Activated CD8-positive, alpha-beta memory T cell treated with anti-CD3 and anti-CD28 coated beads, Interleukin-2, amount 10 ng/mL, durations not matched to agents 7 days and 5 days (primary cell): Measurements from ENCODE around the gene SMO. TPM values are rescaled to one million over a fixed set of nuclear protein-coding genes. Genes with fewer than 3 reads are reported as not detected.
"Not testable (repeated sequence)": the region's sequence is repeated elsewhere in the genome, so short reads cannot be mapped to it uniquely, and the experiment has no call there.

Experiments used
- ATAC-seq: fragments of 150-1000 bp; cut with Tn5 transposase; one replicate; pipeline ENCODE4 v1.10.0; 2021; ENCODE audit warnings: moderate library complexity
- CTCF ChIA-PET: fragments of 350-600 bp; sonication (Branson Sonifier 250); formaldehyde crosslinking; loops from one replicate; lab custom pipeline; 2021; ENCODE audit warnings: antibody characterized with exemption; lab: Charles Lee
- DNase-seq: peaks from one replicate; pipeline ENCODE4 v3.0.0-alpha.2; 2020
- H3K27ac Mint-ChIP-seq: one replicate; pipeline ENCODE4 v1.8.0; 2021; ENCODE audit warnings: mild to moderate bottlenecking, mixed read lengths
- H3K27me3 Mint-ChIP-seq: one replicate; pipeline ENCODE4 v1.8.0; 2021; ENCODE audit warnings: mixed read lengths
- H3K36me3 Mint-ChIP-seq: one replicate; pipeline ENCODE4 v1.8.0; 2021; ENCODE audit warnings: mild to moderate bottlenecking, mixed read lengths
- H3K4me1 Mint-ChIP-seq: one replicate; pipeline ENCODE4 v1.8.0; 2021; ENCODE audit warnings: mixed read lengths
- H3K4me3 Mint-ChIP-seq: one replicate; pipeline ENCODE4 v1.8.0; 2021; ENCODE audit warnings: mild to moderate bottlenecking, moderate library complexity, mixed read lengths
- H3K9me3 Mint-ChIP-seq: one replicate; pipeline ENCODE4 v1.8.0; 2022; ENCODE audit warnings: low read depth, mixed read lengths
- total RNA-seq, 2 experiments: library from RNA; stranded (reverse); gene quantifications; one replicate each; pipeline ENCODE4 v1.2.3, GENCODE V29; 2021

The SMO gene
- total RNA-seq, 2 experiments from 2014 or later, result 0.07 TPM; not detected in 1

DNA sequence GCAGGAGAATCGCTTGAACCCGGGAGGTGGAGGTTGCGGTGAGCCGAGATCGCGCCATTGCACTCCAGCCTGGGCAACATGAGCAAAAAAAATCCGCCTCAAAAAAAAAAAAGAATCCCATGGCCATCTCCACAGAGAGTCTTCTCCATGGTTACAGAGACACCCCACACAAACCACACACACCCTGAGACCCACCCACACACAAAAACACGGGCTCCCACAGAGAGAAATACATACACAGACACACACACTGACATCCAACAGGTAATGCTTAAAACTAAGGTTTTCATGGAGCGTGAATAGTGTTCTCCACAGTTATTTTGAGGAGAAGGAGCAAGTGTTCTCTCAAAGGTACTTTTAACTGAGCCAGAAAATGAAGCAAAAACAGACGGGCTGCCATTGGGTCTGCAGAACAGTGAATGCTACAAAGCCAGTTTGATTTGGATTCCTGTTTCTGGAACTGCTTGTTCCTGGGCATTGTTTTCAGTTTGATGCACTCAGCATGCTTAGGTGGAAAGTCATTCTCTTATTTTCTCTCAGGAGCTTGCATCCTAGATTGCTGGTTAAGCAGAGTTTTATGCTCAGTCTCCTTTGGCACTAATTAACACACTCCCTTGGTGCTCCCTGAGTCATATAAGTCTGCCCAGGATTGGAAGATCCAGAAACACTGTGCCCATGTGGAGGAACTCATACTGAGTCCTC is 51.8 kb downstream of the SMO start:
- Mint-ChIP-seq H3K36me3 (peaks cover 4% of the 10 kb centered on the region), H3K4me3 (no peak overlapping the region), H3K27me3 (no peaks in the 10 kb centered on the region), H3K27ac (no peak overlapping the region), H3K9me3 (no peaks in the 10 kb centered on the region), H3K4me1 (no peaks in the 10 kb centered on the region)
- no peak for ATAC-seq
- no peak for DNase-seq
- CTCF ChIA-PET, result no interaction called here

GRCh38 chr7:129244220-129244619 is 55.8 kb downstream of the SMO start:
- Mint-ChIP-seq H3K4me1 (no peaks in the 10 kb centered on the region), H3K9me3 (no peaks in the 10 kb centered on the region), H3K27me3 (no peaks in the 10 kb centered on the region), H3K4me3 (no peak overlapping the region), H3K27ac (no peak overlapping the region), H3K36me3 (peaks cover 5% of the 10 kb centered on the region)
- no peak for DNase-seq
- CTCF ChIA-PET, result no interaction called here
- no peak for ATAC-seq

DNA sequence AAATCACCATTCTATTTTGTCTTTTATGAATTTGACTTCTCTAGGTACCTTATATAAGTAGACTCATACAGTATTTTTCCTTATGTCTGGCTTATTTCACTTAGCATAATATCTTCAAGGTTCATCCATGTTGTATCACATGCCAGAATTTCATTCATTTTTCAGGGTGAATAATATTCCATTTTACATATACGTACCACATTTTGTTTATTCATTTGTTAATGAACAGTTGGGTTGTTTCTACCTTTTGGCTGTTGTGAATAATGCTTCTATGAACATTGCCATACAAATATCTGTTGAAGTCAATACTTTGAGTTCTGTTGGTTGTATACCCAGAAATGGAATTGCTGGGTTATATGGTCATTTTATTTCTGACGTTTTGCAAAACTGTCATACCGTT is 57.1 kb downstream of the SMO start:
- ATAC-seq (no peak), DNase-seq (no peak)
- H3K9me3 Mint-ChIP-seq, result no peaks in the 10 kb centered on the region
- H3K4me3 Mint-ChIP-seq, result no peak overlapping the region
- H3K36me3 Mint-ChIP-seq, result peaks cover 5% of the 10 kb centered on the region
- H3K27ac Mint-ChIP-seq, result no peak overlapping the region
- H3K27me3 Mint-ChIP-seq, result no peaks in the 10 kb centered on the region
- H3K4me1 Mint-ChIP-seq, result no peaks in the 10 kb centered on the region
- CTCF ChIA-PET, result no interaction called here

GRCh38 chr7:129247087-129247486 is 58.7 kb downstream of the SMO start:
- Mint-ChIP-seq H3K36me3 (peaks cover 5% of the 10 kb centered on the region), H3K9me3 (no peaks in the 10 kb centered on the region), H3K4me3 (no peak overlapping the region), H3K4me1 (no peaks in the 10 kb centered on the region), H3K27me3 (no peaks in the 10 kb centered on the region), H3K27ac (no peak overlapping the region)
- no peak for DNase-seq
- ATAC-seq, result no peak
- CTCF ChIA-PET, result interaction anchor here (2.9 kb wide), 1 partner anchor 29 kb away, joined by 13 read pairs; no protein-coding TSS in a partner anchor

- no peak for DNase-seq
- no peak for ATAC-seq
- Mint-ChIP-seq H3K27ac (no peak overlapping the region), H3K4me3 (no peak overlapping the region), H3K9me3 (no peaks in the 10 kb centered on the region), H3K4me1 (no peaks in the 10 kb centered on the region), H3K36me3 (no peaks in the 10 kb centered on the region), H3K27me3 (no peaks in the 10 kb centered on the region)
- CTCF ChIA-PET, result interaction anchor here (1.0 kb wide), 1 partner anchor 88 kb away, joined by 3 read pairs; no protein-coding TSS in a partner anchor
Observed at GRCh38 chr7:129252128-129252527, 63.7 kb downstream of the SMO start.

DNA sequence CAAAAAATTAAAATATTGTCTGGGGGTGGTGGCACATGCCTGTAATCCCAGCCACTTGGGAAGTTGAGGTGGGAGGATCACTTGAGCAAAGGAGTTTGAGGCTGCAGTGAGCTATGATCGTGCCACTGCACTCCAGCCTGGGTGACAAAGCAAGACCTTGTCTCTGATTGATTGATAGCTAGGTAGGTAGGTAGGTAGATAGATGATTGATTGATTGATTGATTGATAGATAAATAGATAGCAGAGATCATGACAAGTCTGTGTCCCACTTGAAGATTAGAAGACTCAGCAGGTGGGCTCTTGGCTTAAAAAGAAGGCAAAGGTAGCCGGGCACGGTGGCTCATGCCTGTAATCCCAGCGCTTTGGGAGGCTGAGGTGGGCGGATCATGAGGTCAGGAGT is 64.2 kb downstream of the SMO start:
- CTCF ChIA-PET, result interaction anchor here (1.0 kb wide), 1 partner anchor 89 kb away, joined by 3 read pairs; no protein-coding TSS in a partner anchor
- not testable (repeated sequence) for H3K4me3 Mint-ChIP-seq, DNase-seq, H3K27ac Mint-ChIP-seq, H3K36me3 Mint-ChIP-seq, H3K27me3 Mint-ChIP-seq, ATAC-seq, H3K9me3 Mint-ChIP-seq, H3K4me1 Mint-ChIP-seq

DNA sequence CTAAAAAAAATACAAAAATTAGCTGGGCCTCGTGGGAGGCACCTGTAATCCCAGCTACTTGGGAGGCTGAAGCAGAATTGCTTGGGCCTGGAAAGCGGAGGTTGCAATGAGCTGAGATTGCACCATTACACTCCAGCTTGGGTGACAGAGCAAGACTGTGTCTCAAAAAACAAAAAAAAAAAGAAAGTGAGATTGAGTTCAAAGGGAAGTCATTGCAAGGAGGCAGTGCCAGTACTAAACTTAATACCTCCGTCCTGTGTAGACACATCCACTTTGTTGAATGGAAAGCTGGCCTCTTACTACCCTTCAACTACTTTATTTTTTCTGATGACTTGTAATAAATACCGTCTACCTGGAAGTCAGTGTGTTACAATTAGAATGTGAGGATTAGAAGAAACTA is 67.4 kb downstream of the SMO start:
- H3K4me3 Mint-ChIP-seq, result no peak overlapping the region
- no peaks in the 10 kb centered on the region for H3K9me3 Mint-ChIP-seq
- no peaks in the 10 kb centered on the region for H3K27me3 Mint-ChIP-seq
- DNase-seq, result no peak
- no peak for ATAC-seq
- CTCF ChIA-PET, result interaction anchor here (0.6 to 1.6 kb wide), 2 partner anchors 37 to 786 kb away, joined by 3 to 5 read pairs; no protein-coding TSS in a partner anchor
- H3K27ac Mint-ChIP-seq, result no peak overlapping the region
- H3K36me3 Mint-ChIP-seq, result no peaks in the 10 kb centered on the region
- H3K4me1 Mint-ChIP-seq, result peaks cover 17% of the 10 kb centered on the region

GRCh38 chr7:129256221-129256620 is 67.8 kb downstream of the SMO start:
- Mint-ChIP-seq H3K4me1 (peaks cover 17% of the 10 kb centered on the region), H3K9me3 (no peaks in the 10 kb centered on the region), H3K36me3 (no peaks in the 10 kb centered on the region), H3K4me3 (no peak overlapping the region), H3K27ac (no peak overlapping the region), H3K27me3 (no peaks in the 10 kb centered on the region)
- ATAC-seq (no peak), DNase-seq (no peak)
- CTCF ChIA-PET, result interaction anchor here (0.6 to 1.6 kb wide), 2 partner anchors 38 to 786 kb away, joined by 3 to 5 read pairs; no protein-coding TSS in a partner anchor

GRCh38 chr7:129257168-129257567 is 68.7 kb downstream of the SMO start:
- CTCF ChIA-PET, result interaction anchor here (1.0 to 1.6 kb wide), 2 partner anchors 38 to 69 kb away, joined by 3 to 5 read pairs; no protein-coding TSS in a partner anchor
- Mint-ChIP-seq H3K4me3 (no peak overlapping the region), H3K4me1 (peaks cover 20% of the 10 kb centered on the region), H3K27me3 (no peaks in the 10 kb centered on the region), H3K36me3 (no peaks in the 10 kb centered on the region), H3K27ac (no peak overlapping the region), H3K9me3 (no peaks in the 10 kb centered on the region)
- ATAC-seq (no peak), DNase-seq (no peak)

GRCh38 chr7:129258649-129259389 is 70.4 kb downstream of the SMO start:
- peaks cover 20% of the 10 kb centered on the region for H3K4me1 Mint-ChIP-seq
- DNase-seq (no peak), ATAC-seq (no peak)
- no peak overlapping the region for H3K4me3 Mint-ChIP-seq
- H3K36me3 Mint-ChIP-seq, result no peaks in the 10 kb centered on the region
- H3K9me3 Mint-ChIP-seq, result no peaks in the 10 kb centered on the region
- CTCF ChIA-PET, result interaction anchor here (0.7 to 7.1 kb wide), 3 partner anchors 12 to 38 kb away, joined by 3 to 76 read pairs (median 23); partner anchors contain the start of gene AHCYL2
- H3K27me3 Mint-ChIP-seq, result no peaks in the 10 kb centered on the region
- peak overlapping the region; percentile 43 for H3K27ac Mint-ChIP-seq

DNA sequence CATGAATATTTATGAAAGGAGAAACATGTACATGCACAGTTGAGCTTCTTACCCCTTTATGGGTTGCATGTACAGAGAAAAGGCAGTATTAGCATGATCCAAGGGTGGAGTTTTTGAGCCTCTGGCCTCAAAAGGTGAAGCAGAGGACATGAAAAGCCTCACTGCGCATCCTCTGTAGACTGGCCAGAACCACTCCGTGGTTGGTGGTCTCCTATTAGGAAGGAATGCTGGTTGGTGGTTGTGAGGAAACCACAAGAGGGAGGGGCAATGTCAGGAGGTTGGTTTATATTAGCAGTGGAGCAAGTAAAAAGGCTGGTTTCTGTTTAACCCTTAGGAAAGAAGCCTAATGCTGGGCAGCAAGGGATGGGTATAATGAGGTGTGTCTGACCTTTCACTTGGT is 73.9 kb downstream of the SMO start:
- DNase-seq, result peak; percentile 73
- peak overlapping the region; percentile 15 for H3K4me3 Mint-ChIP-seq

More for the DNA sequence above, 73.9 kb downstream of the SMO start:
- no peaks in the 10 kb centered on the region for H3K9me3 Mint-ChIP-seq
- CTCF ChIA-PET, result interaction anchor here (1.6 to 7.1 kb wide), 3 partner anchors 9 to 98 kb away, joined by 4 to 76 read pairs (median 23); partner anchors contain the start of gene AHCYL2
- H3K36me3 Mint-ChIP-seq, result no peaks in the 10 kb centered on the region
- peak; percentile 64 for ATAC-seq
- peak overlapping the region; percentile 83 for H3K27ac Mint-ChIP-seq
- no peaks in the 10 kb centered on the region for H3K27me3 Mint-ChIP-seq
- H3K4me1 Mint-ChIP-seq, result peaks cover 20% of the 10 kb centered on the region
